SK-N-SH treated with all-trans-retinoic acid at 6 μM for 48 hours (cell line): Measurements from ENCODE around the gene CCDC167.

ENCODE experiments used
- ATAC-seq: fragments of 200-7000 bp; cut with Tn5 transposase; 3 replicates; pipeline ENCODE4 v1.9.1; 2020; ENCODE audit warnings: mild to moderate bottlenecking, moderate library complexity
- BACH2 ChIP-seq: fragments of 250-450 bp; sonication (Bioruptor Pico); IDR thresholded peaks from 2 replicates; pipeline ENCODE4 v1.9.0; 2021; ENCODE audit warnings: mild to moderate bottlenecking, borderline replicate concordance
- ESRRG ChIP-seq: fragments of 250-450 bp; sonication (Bioruptor Pico); IDR thresholded peaks from 2 replicates; pipeline ENCODE4 v1.6.1; 2021; ENCODE audit warnings: mild to moderate bottlenecking
- GLIS3 ChIP-seq: fragments of 250-450 bp; sonication (Bioruptor Pico); IDR thresholded peaks from 2 replicates; pipeline ENCODE4 v1.5.0; 2020; ENCODE audit warnings: mild to moderate bottlenecking, moderate library complexity
- ISL1 ChIP-seq: fragments of 250-450 bp; sonication (Bioruptor Pico); IDR thresholded peaks from 2 replicates; pipeline ENCODE4 v2.1.2; 2022; ENCODE audit warnings: mild to moderate bottlenecking, moderate library complexity
- OSR1 ChIP-seq: fragments of 250-450 bp; sonication (Bioruptor Pico); IDR thresholded peaks from 2 replicates; pipeline ENCODE4 v1.8.0; 2022; ENCODE audit warnings: moderate library complexity, mild to moderate bottlenecking, inconsistent platforms
- PPARA ChIP-seq: fragments of 250-450 bp; sonication (Bioruptor Pico); IDR thresholded peaks from 2 replicates; pipeline ENCODE4 v1.5.0; 2020; ENCODE audit warnings: mild to moderate bottlenecking, borderline replicate concordance
- RARB ChIP-seq: fragments of 250-450 bp; sonication (Bioruptor Pico); IDR thresholded peaks from 2 replicates; pipeline ENCODE4 v1.8.0; 2021; ENCODE audit warnings: mild to moderate bottlenecking, moderate library complexity
- SNAI2 ChIP-seq: fragments of 250-450 bp; sonication (Bioruptor Pico); IDR thresholded peaks from 2 replicates; pipeline ENCODE4 v1.5.0; 2020; ENCODE audit warnings: mild to moderate bottlenecking, moderate library complexity
- TCF4 ChIP-seq: fragments of 250-450 bp; sonication (Bioruptor Pico); IDR thresholded peaks from 2 replicates; pipeline ENCODE4 v1.8.0; 2021; ENCODE audit warnings: mild to moderate bottlenecking, moderate library complexity, borderline replicate concordance
- TOX ChIP-seq: fragments of 250-450 bp; sonication (Bioruptor Pico); IDR thresholded peaks from 2 replicates; pipeline ENCODE4 v1.8.0; 2021; ENCODE audit warnings: mild to moderate bottlenecking, moderate library complexity, borderline replicate concordance
- ZC3H10 ChIP-seq: fragments of 250-450 bp; sonication (Bioruptor Pico); IDR thresholded peaks from 2 replicates; pipeline ENCODE4 v1.5.1; 2021; ENCODE audit warnings: mild to moderate bottlenecking, moderate library complexity
- ZFP3 ChIP-seq: fragments of 250-450 bp; sonication (Bioruptor Pico); IDR thresholded peaks from 2 replicates; pipeline ENCODE4 v1.5.0; 2020; ENCODE audit warnings: mild to moderate bottlenecking, moderate library complexity
- ZFP30 ChIP-seq: fragments of 450-650 bp; formaldehyde crosslinking; IDR thresholded peaks from 2 replicates; pipeline ENCODE4 v1.5.0; 2022; ENCODE audit warnings: mild to moderate bottlenecking, moderate library complexity
- ZNF565 ChIP-seq: fragments of 450-650 bp; formaldehyde crosslinking; conservative IDR thresholded peaks from 2 replicates; pipeline ENCODE4 v1.5.0; 2020; ENCODE audit warnings: low read depth, mild to moderate bottlenecking, moderate library complexity
- ZNF70 ChIP-seq: fragments of 450-650 bp; formaldehyde crosslinking; IDR thresholded peaks from 2 replicates; pipeline ENCODE4 v1.5.0; 2020; ENCODE audit warnings: mild to moderate bottlenecking, moderate library complexity
- ZNF8 ChIP-seq: fragments of 450-650 bp; formaldehyde crosslinking; IDR thresholded peaks from 2 replicates; pipeline ENCODE4 v1.5.0; 2020; ENCODE audit warnings: mild to moderate bottlenecking, moderate library complexity
- TF ChIP-seq, protein P1 (sequence below): fragments of 250-450 bp; sonication (Bioruptor Pico); IDR thresholded peaks from 2 replicates; pipeline ENCODE4 v1.5.0; 2020; ENCODE audit warnings: mild to moderate bottlenecking, moderate library complexity
- TF ChIP-seq, protein P2 (sequence below): fragments of 250-450 bp; sonication (Bioruptor Pico); IDR thresholded peaks from 2 replicates; pipeline ENCODE4 v1.8.0; 2020; ENCODE audit warnings: mild to moderate bottlenecking, moderate library complexity, borderline replicate concordance
- TF ChIP-seq, protein P3 (sequence below): fragments of 250-450 bp; sonication (Bioruptor Pico); IDR thresholded peaks from 2 replicates; pipeline ENCODE4 v1.5.1; 2021; ENCODE audit warnings: mild to moderate bottlenecking, moderate library complexity
- TF ChIP-seq, protein P4 (sequence below): fragments of 250-450 bp; sonication (Bioruptor Pico); IDR thresholded peaks from 2 replicates; pipeline ENCODE4 v1.5.1; 2020; ENCODE audit warnings: low read depth, mild to moderate bottlenecking, moderate library complexity
- TF ChIP-seq, protein P5 (sequence below): fragments of 250-450 bp; sonication (Bioruptor Pico); IDR thresholded peaks from 2 replicates; pipeline ENCODE4 v1.8.0; 2021; ENCODE audit warnings: low read depth, mild to moderate bottlenecking, moderate library complexity, borderline replicate concordance

The CCDC167 gene

GRCh38 chr6:37492236-37492972 lies 7.3 kb downstream of the CCDC167 start:
- no peak for TF ChIP-seq ZNF70
- TF ChIP-seq ZFP30 (CRISPR knock-in tag) = no peak
- TF ChIP-seq, protein P1, sequence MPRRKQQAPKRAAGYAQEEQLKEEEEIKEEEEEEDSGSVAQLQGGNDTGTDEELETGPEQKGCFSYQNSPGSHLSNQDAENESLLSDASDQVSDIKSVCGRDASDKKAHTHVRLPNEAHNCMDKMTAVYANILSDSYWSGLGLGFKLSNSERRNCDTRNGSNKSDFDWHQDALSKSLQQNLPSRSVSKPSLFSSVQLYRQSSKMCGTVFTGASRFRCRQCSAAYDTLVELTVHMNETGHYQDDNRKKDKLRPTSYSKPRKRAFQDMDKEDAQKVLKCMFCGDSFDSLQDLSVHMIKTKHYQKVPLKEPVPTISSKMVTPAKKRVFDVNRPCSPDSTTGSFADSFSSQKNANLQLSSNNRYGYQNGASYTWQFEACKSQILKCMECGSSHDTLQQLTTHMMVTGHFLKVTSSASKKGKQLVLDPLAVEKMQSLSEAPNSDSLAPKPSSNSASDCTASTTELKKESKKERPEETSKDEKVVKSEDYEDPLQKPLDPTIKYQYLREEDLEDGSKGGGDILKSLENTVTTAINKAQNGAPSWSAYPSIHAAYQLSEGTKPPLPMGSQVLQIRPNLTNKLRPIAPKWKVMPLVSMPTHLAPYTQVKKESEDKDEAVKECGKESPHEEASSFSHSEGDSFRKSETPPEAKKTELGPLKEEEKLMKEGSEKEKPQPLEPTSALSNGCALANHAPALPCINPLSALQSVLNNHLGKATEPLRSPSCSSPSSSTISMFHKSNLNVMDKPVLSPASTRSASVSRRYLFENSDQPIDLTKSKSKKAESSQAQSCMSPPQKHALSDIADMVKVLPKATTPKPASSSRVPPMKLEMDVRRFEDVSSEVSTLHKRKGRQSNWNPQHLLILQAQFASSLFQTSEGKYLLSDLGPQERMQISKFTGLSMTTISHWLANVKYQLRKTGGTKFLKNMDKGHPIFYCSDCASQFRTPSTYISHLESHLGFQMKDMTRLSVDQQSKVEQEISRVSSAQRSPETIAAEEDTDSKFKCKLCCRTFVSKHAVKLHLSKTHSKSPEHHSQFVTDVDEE (CRISPR knock-in tag) = no peak
- TF ChIP-seq, protein P2, sequence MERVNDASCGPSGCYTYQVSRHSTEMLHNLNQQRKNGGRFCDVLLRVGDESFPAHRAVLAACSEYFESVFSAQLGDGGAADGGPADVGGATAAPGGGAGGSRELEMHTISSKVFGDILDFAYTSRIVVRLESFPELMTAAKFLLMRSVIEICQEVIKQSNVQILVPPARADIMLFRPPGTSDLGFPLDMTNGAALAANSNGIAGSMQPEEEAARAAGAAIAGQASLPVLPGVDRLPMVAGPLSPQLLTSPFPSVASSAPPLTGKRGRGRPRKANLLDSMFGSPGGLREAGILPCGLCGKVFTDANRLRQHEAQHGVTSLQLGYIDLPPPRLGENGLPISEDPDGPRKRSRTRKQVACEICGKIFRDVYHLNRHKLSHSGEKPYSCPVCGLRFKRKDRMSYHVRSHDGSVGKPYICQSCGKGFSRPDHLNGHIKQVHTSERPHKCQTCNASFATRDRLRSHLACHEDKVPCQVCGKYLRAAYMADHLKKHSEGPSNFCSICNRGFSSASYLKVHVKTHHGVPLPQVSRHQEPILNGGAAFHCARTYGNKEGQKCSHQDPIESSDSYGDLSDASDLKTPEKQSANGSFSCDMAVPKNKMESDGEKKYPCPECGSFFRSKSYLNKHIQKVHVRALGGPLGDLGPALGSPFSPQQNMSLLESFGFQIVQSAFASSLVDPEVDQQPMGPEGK (CRISPR knock-in tag) = no peak
- no peak for TF ChIP-seq PPARA (CRISPR knock-in tag)
- TF ChIP-seq BACH2 = no peak
- TF ChIP-seq, protein P3, sequence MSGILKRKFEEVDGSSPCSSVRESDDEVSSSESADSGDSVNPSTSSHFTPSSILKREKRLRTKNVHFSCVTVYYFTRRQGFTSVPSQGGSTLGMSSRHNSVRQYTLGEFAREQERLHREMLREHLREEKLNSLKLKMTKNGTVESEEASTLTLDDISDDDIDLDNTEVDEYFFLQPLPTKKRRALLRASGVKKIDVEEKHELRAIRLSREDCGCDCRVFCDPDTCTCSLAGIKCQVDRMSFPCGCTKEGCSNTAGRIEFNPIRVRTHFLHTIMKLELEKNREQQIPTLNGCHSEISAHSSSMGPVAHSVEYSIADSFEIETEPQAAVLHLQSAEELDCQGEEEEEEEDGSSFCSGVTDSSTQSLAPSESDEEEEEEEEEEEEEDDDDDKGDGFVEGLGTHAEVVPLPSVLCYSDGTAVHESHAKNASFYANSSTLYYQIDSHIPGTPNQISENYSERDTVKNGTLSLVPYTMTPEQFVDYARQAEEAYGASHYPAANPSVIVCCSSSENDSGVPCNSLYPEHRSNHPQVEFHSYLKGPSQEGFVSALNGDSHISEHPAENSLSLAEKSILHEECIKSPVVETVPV (CRISPR knock-in tag) = no peak
- no peak for TF ChIP-seq ZC3H10 (CRISPR knock-in tag)
- TF ChIP-seq, all 23 proteins: peak for 0
- ATAC-seq = no peak

GRCh38 chr6:37491830-37492208 lies 7.9 kb downstream of the CCDC167 start:
- TF ChIP-seq SNAI2 (CRISPR knock-in tag) = no peak
- TF ChIP-seq, protein P2 (CRISPR knock-in tag) = no peak
- no peak for TF ChIP-seq ZNF70
- TF ChIP-seq ZNF565 = no peak
- no peak for TF ChIP-seq OSR1 (CRISPR knock-in tag)
- TF ChIP-seq ZFP3 (CRISPR knock-in tag) = no peak
- TF ChIP-seq ZFP30 (CRISPR knock-in tag) = no peak
- TF ChIP-seq RARB = no peak
- TF ChIP-seq, all 23 proteins: peak for 0
- no peak for ATAC-seq

- ATAC-seq = peak; percentile 46
- TF ChIP-seq ZFP30 (CRISPR knock-in tag) = no peak
- TF ChIP-seq ESRRG = no peak
- TF ChIP-seq TCF4 (CRISPR knock-in tag) = no peak
- no peak for TF ChIP-seq ZFP3 (CRISPR knock-in tag)
- no peak for TF ChIP-seq OSR1 (CRISPR knock-in tag)
- no peak for TF ChIP-seq BACH2
- no peak for TF ChIP-seq GLIS3
- TF ChIP-seq, protein P2 (CRISPR knock-in tag) = no peak
- TF ChIP-seq ZNF8 (CRISPR knock-in tag) = no peak
- TF ChIP-seq, protein P4, sequence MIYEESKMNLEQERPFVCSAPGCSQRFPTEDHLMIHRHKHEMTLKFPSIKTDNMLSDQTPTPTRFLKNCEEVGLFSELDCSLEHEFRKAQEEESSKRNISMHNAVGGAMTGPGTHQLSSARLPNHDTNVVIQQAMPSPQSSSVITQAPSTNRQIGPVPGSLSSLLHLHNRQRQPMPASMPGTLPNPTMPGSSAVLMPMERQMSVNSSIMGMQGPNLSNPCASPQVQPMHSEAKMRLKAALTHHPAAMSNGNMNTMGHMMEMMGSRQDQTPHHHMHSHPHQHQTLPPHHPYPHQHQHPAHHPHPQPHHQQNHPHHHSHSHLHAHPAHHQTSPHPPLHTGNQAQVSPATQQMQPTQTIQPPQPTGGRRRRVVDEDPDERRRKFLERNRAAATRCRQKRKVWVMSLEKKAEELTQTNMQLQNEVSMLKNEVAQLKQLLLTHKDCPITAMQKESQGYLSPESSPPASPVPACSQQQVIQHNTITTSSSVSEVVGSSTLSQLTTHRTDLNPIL (CRISPR knock-in tag) = no peak
- no peak for TF ChIP-seq RARB
- TF ChIP-seq, protein P5, sequence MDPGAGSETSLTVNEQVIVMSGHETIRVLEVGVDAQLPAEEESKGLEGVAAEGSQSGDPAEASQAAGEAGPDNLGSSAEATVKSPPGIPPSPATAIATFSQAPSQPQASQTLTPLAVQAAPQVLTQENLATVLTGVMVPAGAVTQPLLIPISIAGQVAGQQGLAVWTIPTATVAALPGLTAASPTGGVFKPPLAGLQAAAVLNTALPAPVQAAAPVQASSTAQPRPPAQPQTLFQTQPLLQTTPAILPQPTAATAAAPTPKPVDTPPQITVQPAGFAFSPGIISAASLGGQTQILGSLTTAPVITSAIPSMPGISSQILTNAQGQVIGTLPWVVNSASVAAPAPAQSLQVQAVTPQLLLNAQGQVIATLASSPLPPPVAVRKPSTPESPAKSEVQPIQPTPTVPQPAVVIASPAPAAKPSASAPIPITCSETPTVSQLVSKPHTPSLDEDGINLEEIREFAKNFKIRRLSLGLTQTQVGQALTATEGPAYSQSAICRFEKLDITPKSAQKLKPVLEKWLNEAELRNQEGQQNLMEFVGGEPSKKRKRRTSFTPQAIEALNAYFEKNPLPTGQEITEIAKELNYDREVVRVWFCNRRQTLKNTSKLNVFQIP (CRISPR knock-in tag) = no peak
- TF ChIP-seq TOX = no peak
- TF ChIP-seq, protein P3 (CRISPR knock-in tag) = no peak
- TF ChIP-seq ISL1 (CRISPR knock-in tag) = no peak
These were observed 8.4 kb downstream of the CCDC167 start for GRCh38 chr6:37491171-37491829.
